Astrocyte of the spinal cord (primary cell): Measurements from ENCODE around the gene CELSR3.

ENCODE experiments used
- DNase-seq: peaks from one replicate; pipeline ENCODE4 v3.0.0; 2011; ENCODE audit warnings: low read depth, low spot score
- H3K4me3 ChIP-seq: 2 replicates; pipeline ENCODE4 v1.5.1; 2011; ENCODE audit warnings: low read depth, mild to moderate bottlenecking, low read length, moderate library complexity
- CTCF ChIP-seq: IDR thresholded peaks from 2 replicates; pipeline ENCODE4 v1.5.1; 2012; ENCODE audit warnings: low read depth, mild to moderate bottlenecking, low read length, inconsistent platforms
- in situ Hi-C: cut with HindIII; loops from 2 replicates; pipeline ENCODE4 v1.10.0; 2017; ENCODE audit warnings: low sequenced_read_pairs

Gene CELSR3

GRCh38 chr3:48595075-48595525 lies 67.6 kb downstream of the CELSR3 start, which contains the start of gene COL7A1:
Gene COL7A1, minus strand, starts transcription at chr3:48595329. Its CDS starts 170 bp downstream, at chr3:48595159.
- H3K4me3 ChIP-seq: peak within 1 kb of the TSS; percentile 48
- no peak for DNase-seq
- in situ Hi-C loops: no loop called here
- no peak for TF ChIP-seq CTCF

- peak overlapping the region; percentile 48 for H3K4me3 ChIP-seq
- in situ Hi-C loops: no loop called here
- no peak for TF ChIP-seq CTCF
- no peak for DNase-seq
These were observed 68.2 kb downstream of the CELSR3 start for GRCh38 chr3:48594417-48595049.

DNA sequence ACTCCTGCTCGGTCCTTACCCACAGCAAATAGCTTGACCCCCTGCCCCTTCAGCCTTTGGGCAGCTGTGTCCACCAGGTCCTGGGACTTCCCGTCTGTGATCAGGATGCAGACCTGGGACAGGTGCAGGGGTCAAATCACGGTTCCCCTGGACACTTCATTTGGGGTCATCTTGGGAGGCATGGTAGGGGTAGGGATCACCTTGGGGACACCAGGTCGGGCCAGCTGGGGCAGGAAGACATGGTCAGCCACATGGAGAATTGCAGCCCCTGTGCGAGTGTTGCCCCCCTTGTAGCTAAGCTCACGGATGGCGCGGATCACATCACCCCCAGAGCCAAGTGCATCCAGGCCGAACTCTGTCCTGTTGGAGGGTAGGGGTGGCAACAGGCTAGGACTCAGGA lies 69.3 kb downstream of the CELSR3 start:
- TF ChIP-seq CTCF: no peak
- no peak for DNase-seq
- peak overlapping the region; percentile 48 for H3K4me3 ChIP-seq

DNA sequence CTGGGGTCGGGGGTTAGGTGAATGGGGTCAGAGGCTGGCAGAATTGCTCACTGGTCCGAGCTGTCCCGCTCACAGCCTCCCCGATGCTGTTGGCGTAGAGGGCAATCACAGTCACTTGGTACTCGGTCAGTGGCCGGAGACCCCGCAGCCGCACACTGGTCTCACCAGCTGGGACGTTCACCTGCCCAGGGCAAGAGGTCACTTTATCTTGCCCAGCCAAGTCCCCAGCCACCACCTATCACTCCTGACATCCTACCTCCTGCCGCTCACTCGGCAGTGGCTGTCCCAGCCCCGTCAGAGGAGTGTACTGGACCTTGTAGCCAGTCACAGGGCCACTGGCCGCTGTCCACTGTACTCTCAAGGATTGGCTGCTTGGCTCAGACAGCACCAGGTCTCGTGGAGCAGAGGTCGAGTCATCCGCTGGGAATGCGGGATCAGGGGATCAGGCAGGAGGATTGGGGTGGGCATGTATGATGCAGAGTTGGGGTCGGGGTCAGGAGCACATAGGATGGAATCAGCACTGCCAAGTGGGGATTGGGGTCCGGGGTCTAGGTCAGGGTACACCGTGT lies 70.1 kb downstream of the CELSR3 start:
- TF ChIP-seq CTCF: no peak
- in situ Hi-C loops: no loop called here
- no peak for DNase-seq
- no peak overlapping the region for H3K4me3 ChIP-seq

More for the DNA sequence above, 69.3 kb downstream of the CELSR3 start:
- in situ Hi-C loops: no loop called here

DNA sequence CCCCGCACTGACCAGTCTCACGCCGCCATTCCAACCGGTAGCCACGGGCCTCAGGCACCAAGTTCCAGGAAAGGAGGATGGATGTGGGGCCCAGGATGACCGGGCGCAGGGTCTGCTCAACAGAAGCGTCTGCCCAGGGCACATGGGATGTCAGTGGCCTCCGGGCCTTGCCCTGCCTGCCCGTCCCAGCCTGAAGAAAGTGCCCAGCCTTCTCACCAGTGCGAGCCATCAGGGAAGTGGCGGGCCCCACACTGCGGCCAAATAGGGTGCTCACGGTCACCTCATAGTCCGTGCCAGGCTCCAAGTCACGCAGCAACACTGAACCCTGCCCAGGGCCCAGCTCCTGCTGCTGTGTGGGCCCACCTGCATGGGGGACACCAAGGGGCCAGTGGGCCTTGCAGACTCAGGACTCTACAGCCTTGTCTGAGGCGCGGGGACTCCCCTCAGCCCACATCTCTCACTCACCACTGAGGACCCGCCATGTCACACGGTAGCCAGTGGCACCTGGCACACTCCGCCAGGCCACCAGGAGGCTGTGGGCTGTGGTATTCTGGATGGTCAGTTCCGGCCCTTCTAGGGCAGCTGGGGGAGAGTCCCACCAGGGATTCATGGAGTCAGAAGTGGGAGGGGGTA lies 70.7 kb downstream of the CELSR3 start:
- DNase-seq: no peak
- no peak overlapping the region for H3K4me3 ChIP-seq
- in situ Hi-C loops: no loop called here
- no peak for TF ChIP-seq CTCF

GRCh38 chr3:48591436-48591835 lies 71.2 kb downstream of the CELSR3 start:
- in situ Hi-C loops: no loop called here
- no peak overlapping the region for H3K4me3 ChIP-seq
- no peak for TF ChIP-seq CTCF
- DNase-seq: no peak
